Fibroblast of lung (primary cell): Measurements from ENCODE around the gene DLGAP1. TPM values are rescaled to one million over a fixed set of nuclear protein-coding genes. Genes with fewer than 3 reads are reported as not detected.

Source experiments
- DNase-seq, 2 donors: peaks; one replicate each; pipeline versions ENCODE4 v3.0.0 to v3.0.0-alpha.2; 2010; ENCODE audit warnings: low read depth in 2 of 2
- H2AFZ ChIP-seq: 2 replicates; pipeline ENCODE4 v1.5.1; 2012; ENCODE audit warnings: low read length, control low read depth, inconsistent platforms
- H3K27ac ChIP-seq: 2 replicates; pipeline ENCODE4 v1.5.1; 2011; ENCODE audit warnings: low read length, control low read depth; ENCODE audit not compliant: insufficient read depth
- H3K27me3 ChIP-seq: 2 replicates; pipeline ENCODE4 v1.5.1; 2011; ENCODE audit warnings: mild to moderate bottlenecking, low read length; ENCODE audit not compliant: control insufficient read depth, insufficient read depth
- H3K36me3 ChIP-seq: 2 replicates; pipeline ENCODE4 v1.5.1; 2011; ENCODE audit warnings: low read length; ENCODE audit not compliant: control insufficient read depth, insufficient read depth
- H3K4me1 ChIP-seq: 2 replicates; pipeline ENCODE4 v1.5.1; 2011; ENCODE audit warnings: low read length; ENCODE audit not compliant: control insufficient read depth, insufficient read depth; ENCODE audit errors: extremely low read depth
- H3K4me2 ChIP-seq: 2 replicates; pipeline ENCODE4 v1.5.1; 2011; ENCODE audit warnings: low read length, control low read depth; ENCODE audit not compliant: insufficient read depth; ENCODE audit errors: extremely low read depth
- H3K4me3 ChIP-seq, 4 experiments: fragments of 200-600 bp in 1 of 4; sonication (generic) in 1 of 4; replicated peaks in 1 of 4; 2 replicates each; pipeline ENCODE4 v1.5.1; 2011 to 2016; ENCODE audit warnings: low read length in 4 of 4, low read depth in 3 of 4, mild to moderate bottlenecking in 3 of 4, control low read depth in 2 of 4, inconsistent platforms in 1 of 4, mixed read lengths in 1 of 4; ENCODE audit not compliant: insufficient read depth in 1 of 4; ENCODE audit errors: control extremely low read depth in 1 of 4
- H3K79me2 ChIP-seq: 2 replicates; pipeline ENCODE4 v1.5.1; 2012; ENCODE audit warnings: mild to moderate bottlenecking, low read length, inconsistent platforms; ENCODE audit not compliant: control insufficient read depth, insufficient read depth
- H3K9ac ChIP-seq: 2 replicates; pipeline ENCODE4 v1.5.1; 2011; ENCODE audit warnings: mild to moderate bottlenecking, low read length, control low read depth; ENCODE audit not compliant: insufficient read depth
- H3K9me3 ChIP-seq: 2 replicates; pipeline ENCODE4 v1.5.1; 2012; ENCODE audit warnings: low read depth, low read length; ENCODE audit not compliant: control insufficient read depth, insufficient read depth
- H4K20me1 ChIP-seq: 2 replicates; pipeline ENCODE4 v1.5.1; 2011; ENCODE audit warnings: low read length; ENCODE audit not compliant: control insufficient read depth, insufficient read depth; ENCODE audit errors: extremely low read depth
- EZH2 ChIP-seq: IDR thresholded peaks from 2 replicates; pipeline ENCODE4 v1.5.1; 2012; ENCODE audit warnings: low read length, control low read depth, mild to moderate bottlenecking; ENCODE audit errors: missing control alignments
- polyA plus RNA-seq, 2 donors: library from polyadenylated mRNA; depleted of rRNA in 1 of 2; stranded (reverse) in 1 of 2; unstranded in 1 of 2; fragments of >200 nt; gene quantifications; 2 replicates each; pipeline ENCODE4 v1.2.1, GENCODE V29; 2011 to 2012; ENCODE audit warnings: missing spikeins in 1 of 2
- total RNA-seq: library from RNA; depleted of rRNA; stranded (reverse); fragments of >200 nt; gene quantifications from 2 replicates; pipeline ENCODE4 v1.2.1, GENCODE V29; 2014
- TF ChIP-seq, protein P1 (sequence below), 2 donors: IDR thresholded peaks in 1 of 2; conservative IDR thresholded peaks in 1 of 2; 1 replicate in 1 of 2; 2 replicates in 1 of 2; pipeline ENCODE4 v1.5.1; 2011 to 2012; ENCODE audit warnings: low read length in 2 of 2, control low read depth in 1 of 2, inconsistent platforms in 1 of 2, low read depth in 1 of 2, mild to moderate bottlenecking in 1 of 2

The DLGAP1 gene
- total and polyA plus RNA-seq, 2 donors (not counting 1 experiment from before 2014, with no cell fraction given), result 0.16 to 0.17 TPM

DNA sequence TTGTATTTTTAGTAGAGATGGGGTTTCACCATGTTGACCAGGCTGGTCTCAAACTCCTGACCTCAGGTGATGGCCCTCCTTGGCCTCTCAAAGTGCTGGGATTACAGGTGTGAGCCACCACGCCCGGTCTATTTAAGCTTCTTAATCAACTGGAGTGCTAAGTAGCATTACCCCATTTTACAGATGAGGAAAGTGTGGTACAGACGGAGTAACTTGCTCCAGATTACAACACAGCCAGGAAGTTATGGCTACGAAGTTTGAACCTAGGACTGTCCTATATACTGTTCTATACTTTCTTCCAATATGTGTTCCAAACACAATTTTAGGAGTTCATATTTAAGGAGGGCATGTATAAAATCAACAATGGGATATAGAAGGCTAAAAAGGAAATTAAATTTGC, 807.5 kb downstream of the DLGAP1 start:
- no peak for TF ChIP-seq EZH2
- TF ChIP-seq, protein P1, sequence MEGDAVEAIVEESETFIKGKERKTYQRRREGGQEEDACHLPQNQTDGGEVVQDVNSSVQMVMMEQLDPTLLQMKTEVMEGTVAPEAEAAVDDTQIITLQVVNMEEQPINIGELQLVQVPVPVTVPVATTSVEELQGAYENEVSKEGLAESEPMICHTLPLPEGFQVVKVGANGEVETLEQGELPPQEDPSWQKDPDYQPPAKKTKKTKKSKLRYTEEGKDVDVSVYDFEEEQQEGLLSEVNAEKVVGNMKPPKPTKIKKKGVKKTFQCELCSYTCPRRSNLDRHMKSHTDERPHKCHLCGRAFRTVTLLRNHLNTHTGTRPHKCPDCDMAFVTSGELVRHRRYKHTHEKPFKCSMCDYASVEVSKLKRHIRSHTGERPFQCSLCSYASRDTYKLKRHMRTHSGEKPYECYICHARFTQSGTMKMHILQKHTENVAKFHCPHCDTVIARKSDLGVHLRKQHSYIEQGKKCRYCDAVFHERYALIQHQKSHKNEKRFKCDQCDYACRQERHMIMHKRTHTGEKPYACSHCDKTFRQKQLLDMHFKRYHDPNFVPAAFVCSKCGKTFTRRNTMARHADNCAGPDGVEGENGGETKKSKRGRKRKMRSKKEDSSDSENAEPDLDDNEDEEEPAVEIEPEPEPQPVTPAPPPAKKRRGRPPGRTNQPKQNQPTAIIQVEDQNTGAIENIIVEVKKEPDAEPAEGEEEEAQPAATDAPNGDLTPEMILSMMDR (conservative IDR thresholded peaks at IDR 0.05 in 1 of 2, IDR thresholded peaks at IDR 0.05 in 1 of 2; ENCODE audit: low read depth in 1 of 2, low read length in 2 of 2), result no peak
- H3K4me2 ChIP-seq, result no peak overlapping the region
- H3K4me1 ChIP-seq, result peaks cover 9% of the 10 kb centered on the region
- no peak overlapping the region for H3K27ac ChIP-seq
- H3K4me3 ChIP-seq, result no peak overlapping the region
- no peaks in the 10 kb centered on the region for H3K79me2 ChIP-seq
- no peaks in the 10 kb centered on the region for H4K20me1 ChIP-seq
- no peaks in the 10 kb centered on the region for H3K9me3 ChIP-seq
- DNase-seq, result no peak
- H3K36me3 ChIP-seq, result no peaks in the 10 kb centered on the region
- no peak overlapping the region for H3K9ac ChIP-seq
- no peaks in the 10 kb centered on the region for H3K27me3 ChIP-seq
- no peak overlapping the region for H2AFZ ChIP-seq

DNA sequence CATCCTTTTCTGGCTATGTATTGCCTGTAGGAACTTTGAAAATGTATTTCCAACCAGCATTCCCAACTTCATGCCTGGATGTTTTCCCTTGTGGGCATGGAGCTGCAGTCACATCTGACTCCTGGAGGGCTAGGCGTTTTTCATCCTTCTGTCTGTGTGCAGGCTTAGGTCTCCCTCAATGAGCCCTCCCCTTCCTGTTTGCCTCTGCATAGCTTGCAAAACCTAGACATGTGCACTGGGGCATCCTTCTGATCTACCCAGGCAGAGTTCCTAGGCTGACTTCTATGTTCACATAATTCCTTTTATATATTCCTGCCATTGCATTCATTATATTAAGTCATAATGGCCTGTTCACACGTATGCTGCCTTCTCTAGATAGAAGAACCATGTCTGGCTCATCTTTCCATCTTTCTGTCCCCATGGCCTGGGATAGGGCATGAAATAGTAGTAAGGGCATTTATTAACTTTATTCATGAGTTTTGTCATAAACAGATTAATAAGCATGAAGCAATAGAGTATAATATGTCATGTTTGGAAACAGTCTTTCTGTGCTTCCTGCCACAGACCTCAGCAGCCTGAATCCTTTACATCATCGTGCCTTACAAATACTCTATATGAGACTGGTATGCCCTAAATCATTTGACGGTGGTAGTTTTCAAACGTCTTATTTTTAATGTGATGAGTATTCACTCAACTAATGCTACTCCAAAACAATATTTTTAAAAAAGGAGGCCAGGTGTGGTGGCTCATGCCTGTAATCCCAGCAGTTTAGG, 809.5 kb downstream of the DLGAP1 start:
- H3K79me2 ChIP-seq, result no peaks in the 10 kb centered on the region
- H3K4me3 ChIP-seq, result no peak overlapping the region
- H3K9me3 ChIP-seq, result no peaks in the 10 kb centered on the region
- DNase-seq, result peak in 1 of 2 donors; percentile 24
- no peaks in the 10 kb centered on the region for H4K20me1 ChIP-seq
- H3K36me3 ChIP-seq, result no peaks in the 10 kb centered on the region
- peaks cover 4% of the 10 kb centered on the region for H3K4me1 ChIP-seq
- no peak overlapping the region for H3K9ac ChIP-seq
- H2AFZ ChIP-seq, result no peak overlapping the region
- no peaks in the 10 kb centered on the region for H3K27me3 ChIP-seq
- no peak overlapping the region for H3K27ac ChIP-seq
- TF ChIP-seq EZH2, result no peak
- TF ChIP-seq, protein P1 (conservative IDR thresholded peaks at IDR 0.05 in 1 of 2, IDR thresholded peaks at IDR 0.05 in 1 of 2; ENCODE audit: low read depth in 1 of 2, low read length in 2 of 2), result no peak
- H3K4me2 ChIP-seq, result no peak overlapping the region

DNA sequence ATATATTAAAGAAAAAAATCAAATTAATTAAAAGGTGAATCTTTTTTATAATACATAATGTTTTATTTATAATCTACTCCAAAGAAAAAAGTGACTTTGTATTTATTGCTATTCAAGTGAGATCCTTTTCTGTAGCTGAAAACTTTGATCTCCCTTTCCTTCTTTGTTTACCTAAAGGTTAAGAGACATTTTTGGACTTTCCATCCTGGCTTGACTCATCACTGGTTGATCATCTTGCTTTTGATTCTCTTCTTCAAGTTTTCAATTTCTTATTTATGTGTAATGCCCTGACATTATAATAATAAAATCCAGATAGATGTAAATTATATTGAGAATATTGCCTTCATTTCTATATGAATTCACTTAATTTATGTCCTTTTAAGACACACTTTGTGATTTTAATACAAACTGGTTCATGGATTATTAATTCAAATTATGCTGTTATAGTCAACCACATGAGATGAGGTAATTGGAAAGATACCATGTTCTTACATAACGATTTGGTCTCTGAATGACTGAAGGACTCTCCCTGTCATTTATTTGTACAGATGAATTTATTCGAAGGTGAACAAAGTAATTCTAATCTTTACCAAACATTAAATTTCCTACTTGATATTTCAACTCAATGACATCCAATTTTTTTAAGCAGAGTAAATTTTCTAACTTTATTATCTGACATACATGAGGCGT, 820.7 kb downstream of the DLGAP1 start:
- Histone ChIP-seq H2AFZ (no peak overlapping the region), H3K79me2 (no peaks in the 10 kb centered on the region), H3K9me3 (no peaks in the 10 kb centered on the region), H3K9ac (no peak overlapping the region), H3K4me1 (no peaks in the 10 kb centered on the region), H3K36me3 (no peaks in the 10 kb centered on the region), H3K4me2 (no peak overlapping the region), H3K27ac (no peak overlapping the region), H3K4me3 (no peak overlapping the region), H4K20me1 (no peaks in the 10 kb centered on the region), H3K27me3 (no peaks in the 10 kb centered on the region)
- no peak for TF ChIP-seq EZH2
- TF ChIP-seq, protein P1 (conservative IDR thresholded peaks at IDR 0.05 in 1 of 2, IDR thresholded peaks at IDR 0.05 in 1 of 2; ENCODE audit: low read depth in 1 of 2, low read length in 2 of 2), result no peak
- DNase-seq, result no peak
